IMR-90 (cell line): ENCODE measurements around the gene MAP3K15. TPM values are rescaled to one million over a fixed set of nuclear protein-coding genes. Genes with fewer than 3 reads are reported as not detected.

Experiments used
- ATAC-seq: fragments of 200-7000 bp; cut with Tn5 transposase; 2 replicates; pipeline ENCODE4 v1.9.1; 2020; ENCODE audit warnings: low read depth, mild to moderate bottlenecking, moderate library complexity
- BruUV-seq: library from RNA; stranded (reverse); fragments of 400-500 nt; replicated peaks from 2 replicates; lab custom pipeline; 2021; lab: Mats Ljungman, UMichigan
- CTCF ChIA-PET: fragments of 300-600 bp; formaldehyde crosslinking; extraction: SDS; loops from one replicate; lab custom pipeline; 2021; ENCODE audit warnings: antibody characterized with exemption; lab: Yijun Ruan, JAX
- POLR2A ChIA-PET: fragments of 300-600 bp; sonication (Branson Sonifier 250); formaldehyde crosslinking; loops from one replicate; lab custom pipeline; 2022; ENCODE audit warnings: antibody characterized with exemption; ENCODE audit not compliant: unreplicated experiment; lab: Charles Lee
- DNase-seq: peaks from one replicate; pipeline ENCODE4 v3.0.0; 2013
- H2AFZ ChIP-seq: replicated peaks from 2 replicates; pipeline ENCODE3; 2013; ENCODE audit warnings: low read length, mild to moderate bottlenecking; ENCODE audit not compliant: poor library complexity
- H2AK5ac ChIP-seq: 2 replicates; pipeline ENCODE4 v1.6.1; 2013; ENCODE audit warnings: low read depth, low read length, inconsistent platforms
- H2AK9ac ChIP-seq: replicated peaks from 2 replicates; pipeline ENCODE3; 2013; ENCODE audit warnings: mild to moderate bottlenecking, low read depth, low read length, moderate library complexity; ENCODE audit not compliant: poor library complexity
- H2BK120ac ChIP-seq: 2 replicates; pipeline ENCODE4 v1.6.1; 2013; ENCODE audit warnings: low read depth, low read length, inconsistent platforms
- H2BK15ac ChIP-seq: 3 replicates; pipeline ENCODE4 v1.6.1; 2013; ENCODE audit warnings: low read depth, low read length, inconsistent platforms
- H2BK20ac ChIP-seq: 2 replicates; pipeline ENCODE4 v1.6.1; 2013; ENCODE audit warnings: low read depth, mild to moderate bottlenecking, inconsistent platforms, low read length, moderate library complexity
- H2BK5ac ChIP-seq: 2 replicates; pipeline ENCODE4 v1.6.1; 2013; ENCODE audit warnings: mild to moderate bottlenecking, low read depth, low read length, inconsistent platforms; ENCODE audit not compliant: poor library complexity, severe bottlenecking
- H3K14ac ChIP-seq: replicated peaks from 2 replicates; pipeline ENCODE4 v1.6.1; 2013; ENCODE audit warnings: low read depth, low read length, inconsistent platforms
- H3K18ac ChIP-seq: 2 replicates; pipeline ENCODE4 v1.6.1; 2013; ENCODE audit warnings: low read depth, low read length, control low read depth
- H3K23ac ChIP-seq: 2 replicates; pipeline ENCODE4 v1.6.1; 2013; ENCODE audit warnings: low read depth, low read length, inconsistent platforms
- H3K27ac ChIP-seq: 2 replicates; pipeline ENCODE4 v1.5.1; 2013; ENCODE audit warnings: mild to moderate bottlenecking, control low read depth, low read length; ENCODE audit not compliant: insufficient read depth
- H3K27me3 ChIP-seq: 2 replicates; pipeline ENCODE4 v1.6.1; 2013; ENCODE audit warnings: low read length; ENCODE audit not compliant: control insufficient read depth, insufficient read depth
- H3K36me3 ChIP-seq: 2 replicates; pipeline ENCODE4 v1.6.1; 2013; ENCODE audit warnings: low read length, mixed read lengths; ENCODE audit not compliant: control insufficient read depth, insufficient read depth
- H3K4ac ChIP-seq: 2 replicates; pipeline ENCODE4 v1.6.1; 2013; ENCODE audit warnings: low read depth, low read length, inconsistent platforms
- H3K4me1 ChIP-seq: 2 replicates; pipeline ENCODE4 v1.6.1; 2013; ENCODE audit warnings: low read length, mixed read lengths; ENCODE audit not compliant: control insufficient read depth, insufficient read depth
- H3K4me2 ChIP-seq: 2 replicates; pipeline ENCODE4 v1.6.1; 2013; ENCODE audit warnings: low read depth, mild to moderate bottlenecking, control low read depth, low read length, moderate library complexity
- H3K4me3 ChIP-seq: 2 replicates; pipeline ENCODE4 v1.5.1; 2013; ENCODE audit warnings: low read depth, mild to moderate bottlenecking, control low read depth, low read length, moderate library complexity; ENCODE audit not compliant: insufficient read depth
- H3K56ac ChIP-seq: 2 replicates; pipeline ENCODE4 v1.6.1; 2013; ENCODE audit warnings: low read length, inconsistent platforms; ENCODE audit not compliant: insufficient read depth; ENCODE audit errors: extremely low read depth
- H3K79me1 ChIP-seq, 2 experiments: 2 replicates each; pipeline ENCODE4 v1.6.1; 2013; ENCODE audit warnings: low read length in 2 of 2, inconsistent platforms in 1 of 2, low read depth in 1 of 2
- H3K9ac ChIP-seq: 2 replicates; pipeline ENCODE4 v1.6.1; 2013; ENCODE audit warnings: low read depth, low read length, control low read depth
- H3K9me1 ChIP-seq: 2 replicates; pipeline ENCODE4 v1.6.1; 2013; ENCODE audit warnings: low read length, inconsistent platforms; ENCODE audit not compliant: insufficient read depth
- H3K9me3 ChIP-seq: 2 replicates; pipeline ENCODE4 v1.6.1; 2013; ENCODE audit warnings: low read length; ENCODE audit not compliant: control insufficient read depth, insufficient read depth
- H4K20me1 ChIP-seq: 2 replicates; pipeline ENCODE4 v1.6.1; 2013; ENCODE audit warnings: low read length, inconsistent platforms; ENCODE audit not compliant: insufficient read depth
- H4K5ac ChIP-seq: 2 replicates; pipeline ENCODE4 v1.6.1; 2013; ENCODE audit warnings: mild to moderate bottlenecking, low read depth, low read length, control low read depth
- H4K8ac ChIP-seq, 2 experiments: 2 replicates each; pipeline ENCODE4 v1.6.1; 2013; ENCODE audit warnings: low read depth in 2 of 2, low read length in 2 of 2, control low read depth in 1 of 2, inconsistent platforms in 1 of 2
- H4K91ac ChIP-seq: 2 replicates; pipeline ENCODE4 v1.6.1; 2013; ENCODE audit warnings: low read depth, low read length, inconsistent platforms; ENCODE audit not compliant: insufficient read depth
- BHLHE40 ChIP-seq: fragments of 150-350 bp; IDR thresholded peaks from 2 replicates; pipeline ENCODE4 v1.6.1; 2016; ENCODE audit warnings: mild to moderate bottlenecking, low read depth, low read length
- MAFK ChIP-seq: IDR thresholded peaks from 2 replicates; pipeline ENCODE4 v1.6.1; 2012; ENCODE audit warnings: low read depth, low read length, improper control_type of control experiment
- WGBS, 2 experiments: methylation state at CpG; one replicate each; pipeline versions ENCODE4 v1.1.5 to v1.1.7; 2013; ENCODE audit warnings: missing lambda C conversion rate in 2 of 2; ENCODE audit not compliant: insufficient read length in 1 of 2; ENCODE audit errors: extremely low coverage in 2 of 2; 5-methylcytosine and 5-hydroxymethylcytosine counted together
- dilution Hi-C: fragments of 300-500 bp; cut with HindIII; formaldehyde crosslinking; loops from one replicate; pipeline ENCODE4 v1.14.3; 2018; ENCODE audit warnings: low sequenced_read_pairs; ENCODE audit not compliant: unreplicated experiment
- in situ Hi-C: fragments of 300-500 bp; cut with MboI; formaldehyde crosslinking; loops from 3 replicates; pipeline ENCODE4 v1.14.3; 2019; ENCODE audit warnings: low sequenced_read_pairs, inconsistent platforms, mixed read lengths
- intact Hi-C: fragments of 100-400 bp; cut with micrococcal nuclease; formaldehyde crosslinking; loops from 2 replicates; pipeline ENCODE4 v1.10.0; 2022
- polyA plus RNA-seq, 3 experiments: library from polyadenylated mRNA; depleted of rRNA; stranded (reverse); fragments of >200 nt; gene quantifications; 2 replicates each; pipeline ENCODE4 v1.2.3, GENCODE V29; 2012; ENCODE audit warnings: low replicate concordance in 1 of 3
- total RNA-seq: library from RNA; depleted of rRNA; stranded (reverse); fragments of >200 nt; gene quantifications from 2 replicates; pipeline ENCODE4 v1.2.3, GENCODE V29; 2012

The MAP3K15 gene
- total and polyA plus RNA-seq, 2 of the 4 experiments (the other 2 are of a cell fraction) = under 0.01 to 0.10 TPM

GRCh38 chrX:19545651-19546050 is 30.3 kb upstream of the MAP3K15 start:
- intact Hi-C loops = loop anchor here (2.0 to 10.0 kb wide), 3 partner anchors 449 to 579 kb away; partner anchors contain the start of gene BCLAF3
- no TSS peak for BruUV-seq

More at GRCh38 chrX:19545651-19546050, 30.3 kb upstream of the MAP3K15 start:
- no peaks in the 10 kb centered on the region for H3K9me3 ChIP-seq
- no peak overlapping the region for H3K23ac ChIP-seq
- H3K9me1 ChIP-seq = peaks cover 7% of the 10 kb centered on the region; the same call in 1 of the 2 replicates
- dilution Hi-C loops = no loop called here
- no peaks in the 10 kb centered on the region; the same call in 1 of the 2 replicates for H3K36me3 ChIP-seq
- H2AFZ ChIP-seq = no peak overlapping the region
- 80% methylated on average over 1 of the region's 9 CpGs; no CpG with 5 or more reads in 1 of the 2 experiments for WGBS, 2 experiments
- no peak overlapping the region for H2AK9ac ChIP-seq
- no peaks in the 10 kb centered on the region for H3K4me1 ChIP-seq
- no peak for ATAC-seq
- TF ChIP-seq MAFK (no peak), BHLHE40 (peak; percentile 38; the same call in 1 of the 2 replicates)
- H2BK5ac ChIP-seq = no peak overlapping the region
- H4K91ac ChIP-seq = no peak overlapping the region; the same call in 1 of the 2 replicates
- H3K4me3 ChIP-seq = no peak overlapping the region
- no peaks in the 10 kb centered on the region; the same call in 1 of the 2 replicates for H3K27me3 ChIP-seq
- H3K14ac ChIP-seq = no peak overlapping the region
- no peak overlapping the region for H2AK5ac ChIP-seq
- H3K18ac ChIP-seq = no peak overlapping the region
- H3K56ac ChIP-seq = no peak overlapping the region
- POLR2A ChIA-PET = no interaction called here
- no peaks in the 10 kb centered on the region for H4K20me1 ChIP-seq
- H3K79me1 ChIP-seq = no peaks in the 10 kb centered on the region; a peak in 2 of 4 replicates
- no peak overlapping the region for H3K9ac ChIP-seq
- H3K4me2 ChIP-seq = no peak overlapping the region
- in situ Hi-C loops = loop anchor here (10.0 to 25.0 kb wide), 2 partner anchors 349 to 1158 kb away; no protein-coding TSS in a partner anchor
- H4K8ac ChIP-seq = no peak overlapping the region
- CTCF ChIA-PET = no interaction called here
- H2BK20ac ChIP-seq = no peak overlapping the region
- peak; percentile 8 for DNase-seq
- H4K5ac ChIP-seq = no peak overlapping the region
- no peak overlapping the region for H3K4ac ChIP-seq
- no peak overlapping the region for H3K27ac ChIP-seq
- no peak overlapping the region for H2BK120ac ChIP-seq
- no peak overlapping the region for H2BK15ac ChIP-seq
